ENCODE results near the gene C3orf18. TPM values are rescaled to one million over a fixed set of nuclear protein-coding genes. Genes with fewer than 3 reads are reported as not detected.

Gene C3orf18
- polyA plus RNA-seq, 1 of the 3 experiments (the other 2 are of a cell fraction): 19.7 TPM

GRCh38 chr3:50606596-50606995 lies 39.0 kb upstream of the C3orf18 start:
- Histone ChIP-seq H3K4me3 (ENCODE audit: low read depth in 2 of 2, low read length in 1 of 2) (no peak overlapping the region), H3K9me2 (no peaks in the 10 kb centered on the region), H3K27me3 (ENCODE audit: insufficient read depth) (no peaks in the 10 kb centered on the region), H3K79me2 (ENCODE audit: insufficient read depth) (no peaks in the 10 kb centered on the region), H3K27ac (ENCODE audit: low read depth in 2 of 2, low read length in 1 of 2) (no peak overlapping the region), H3F3A (replicated peaks; ENCODE audit: insufficient read depth) (no peaks in the 10 kb centered on the region), H2AFZ (ENCODE audit: low read depth) (no peak overlapping the region), H3K36me3 (replicated peaks in 1 of 2; ENCODE audit: control insufficient read depth in 1 of 2, insufficient read depth in 2 of 2, low read length in 1 of 2) (peaks cover 0 to 4% of the 10 kb centered on the region in 2 experiments), H3K4me1 (ENCODE audit: control insufficient read depth in 1 of 2, insufficient read depth in 2 of 2, low read depth in 1 of 2, low read length in 1 of 2) (peaks cover 7 to 41% of the 10 kb centered on the region in 2 experiments), H3K4me2 (no peak overlapping the region), H3K9me3 (no peaks in the 10 kb centered on the region), H4K20me1 (ENCODE audit: insufficient read depth) (no peaks in the 10 kb centered on the region), H3K9ac (no peak overlapping the region)
- POLR2A ChIA-PET: no interaction called here
- DNase-seq: no peak
- CTCF ChIA-PET: interaction anchor here (7.1 to 25.1 kb wide), 2 partner anchors 7 to 38 kb away, joined by 111 to 648 read pairs; partner anchors contain the start of genes C3orf18, CISH, HEMK1 and MAPKAPK3
- TF ChIP-seq USF1 (IDR thresholded peaks at IDR 0.05; ENCODE audit: borderline replicate concordance, low read depth) (no peak), RFX5 (IDR thresholded peaks at IDR 0.05; ENCODE audit: low read length) (no peak), SIN3A (IDR thresholded peaks at IDR 0.05; ENCODE audit: borderline replicate concordance, low read depth, low read length) (no peak), IRF3 (IDR thresholded peaks at IDR 0.05; ENCODE audit: low read depth, low read length) (no peak), FOXM1 (IDR thresholded peaks at IDR 0.05; ENCODE audit: low read depth) (no peak), TEAD4 (IDR thresholded peaks at IDR 0.05; ENCODE audit: borderline replicate concordance, insufficient read depth) (no peak), SMC3 (IDR thresholded peaks at IDR 0.05; ENCODE audit: low read depth, low read length) (no peak), GABPA (IDR thresholded peaks at IDR 0.05; ENCODE audit: low read depth) (no peak), EZH2phosphoT487 (IDR thresholded peaks at IDR 0.05; ENCODE audit: borderline replicate concordance, low read depth) (no peak), FOXJ3 (CRISPR knock-in tag; IDR thresholded peaks at IDR 0.05) (no peak), JUND (IDR thresholded peaks at IDR 0.05) (no peak), RAD21 (IDR thresholded peaks at IDR 0.05; ENCODE audit: low read length) (no peak), RCOR1 (IDR thresholded peaks at IDR 0.05; ENCODE audit: low read length) (no peak), MXI1 (IDR thresholded peaks at IDR 0.05; ENCODE audit: low read depth, low read length) (no peak), REST (IDR thresholded peaks at IDR 0.05; ENCODE audit: low read depth, low read length) (no peak), RXRA (IDR thresholded peaks at IDR 0.05; ENCODE audit: borderline replicate concordance, low read depth) (no peak)
- 85% methylated on average over 3 of the region's 6 CpGs for WGBS (ENCODE audit: low lambda C conversion rate)
